HG03558 (cell line): ENCODE measurements around the gene COL5A2.

Source experiments
- ATAC-seq: cut with Tn5 transposase; IDR thresholded peaks from one replicate; pipeline ENCODE4 v1.9.1; 2021; ENCODE audit warnings: moderate number of reproducible peaks; ENCODE audit not compliant: unreplicated experiment; ENCODE audit errors: extremely low read depth

Gene COL5A2

GRCh38 chr2:189179570-189179950 lies at the start of gene COL5A2:
Gene COL5A2 (minus strand): TSS chr2:189179761. CDS start chr2:189179604, 157 bp downstream.
- ATAC-seq = no peak

DNA sequence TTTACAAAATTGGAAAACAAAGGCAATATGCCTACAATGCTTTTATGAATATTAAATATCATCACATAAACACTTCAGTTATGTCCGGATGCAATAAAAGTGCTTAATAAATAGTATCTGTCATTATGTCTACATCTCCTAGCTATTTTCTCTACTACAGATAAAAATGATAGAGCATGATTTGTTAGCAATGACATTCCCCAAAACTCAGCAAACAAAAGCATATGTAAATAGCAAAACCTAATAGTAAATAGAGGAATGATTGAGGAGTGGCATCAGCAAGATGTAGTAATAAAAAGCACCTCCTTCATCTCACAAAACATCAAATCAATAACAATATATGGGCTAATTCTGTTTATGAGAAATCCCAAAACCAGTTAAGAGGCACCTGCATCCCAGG lies 46.5 kb upstream of the COL5A2 start:
- no peak for ATAC-seq

DNA sequence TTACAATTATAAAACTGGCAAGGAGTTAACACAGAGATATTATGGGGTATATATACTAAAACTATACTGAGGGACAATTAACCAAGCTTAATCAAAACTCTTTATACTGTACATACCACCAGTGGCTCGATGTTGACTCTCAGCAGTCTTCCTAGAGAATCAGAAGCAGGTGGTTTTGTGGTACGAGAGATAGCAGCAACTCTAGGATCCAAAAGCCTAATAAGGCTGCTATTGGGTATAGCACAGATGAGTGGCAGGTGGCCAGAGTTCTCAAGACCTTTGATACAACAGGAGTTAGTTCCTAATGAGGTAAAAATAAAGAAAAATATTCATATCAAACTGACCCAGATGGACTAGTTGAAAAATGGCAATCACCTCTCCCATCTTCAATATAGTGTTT lies 45.5 kb upstream of the COL5A2 start:
- no peak for ATAC-seq

- ATAC-seq = no peak
Measured at GRCh38 chr2:189222468-189223105, 43.0 kb upstream of the COL5A2 start.

GRCh38 chr2:189221811-189222467 lies 42.4 kb upstream of the COL5A2 start:
- ATAC-seq = no peak

GRCh38 chr2:189218236-189218635 lies 38.7 kb upstream of the COL5A2 start:
- no peak for ATAC-seq

GRCh38 chr2:189217541-189217940 lies 38.0 kb upstream of the COL5A2 start:
- ATAC-seq = no peak

DNA sequence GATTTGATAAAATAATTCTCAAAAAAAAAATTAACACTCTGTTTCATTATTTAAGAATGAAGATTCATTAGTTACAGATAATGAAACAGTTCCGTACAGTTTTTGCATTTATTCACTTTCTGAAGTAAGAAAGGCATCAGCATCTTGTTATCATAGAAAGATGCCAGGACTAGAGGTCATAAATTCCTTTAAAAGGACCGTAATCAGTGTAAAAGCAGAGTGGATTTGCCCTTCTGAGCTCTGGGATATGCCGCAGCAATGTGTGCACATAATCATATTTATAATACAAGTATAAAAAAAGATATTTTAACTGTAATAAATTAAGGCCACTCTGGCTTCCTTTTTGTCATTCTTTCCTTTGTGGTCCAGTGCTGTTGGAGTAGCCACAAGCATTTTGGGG lies 37.5 kb upstream of the COL5A2 start:
- no peak for ATAC-seq

GRCh38 chr2:189214484-189214883 lies 34.9 kb upstream of the COL5A2 start:
- ATAC-seq = no peak

- no peak for ATAC-seq
Measured at GRCh38 chr2:189213250-189213649, 33.7 kb upstream of the COL5A2 start.

GRCh38 chr2:189210250-189211087 lies 30.9 kb upstream of the COL5A2 start:
- ATAC-seq = no peak

- ATAC-seq = no peak
Measured at GRCh38 chr2:189208254-189208653, 28.7 kb upstream of the COL5A2 start.

DNA sequence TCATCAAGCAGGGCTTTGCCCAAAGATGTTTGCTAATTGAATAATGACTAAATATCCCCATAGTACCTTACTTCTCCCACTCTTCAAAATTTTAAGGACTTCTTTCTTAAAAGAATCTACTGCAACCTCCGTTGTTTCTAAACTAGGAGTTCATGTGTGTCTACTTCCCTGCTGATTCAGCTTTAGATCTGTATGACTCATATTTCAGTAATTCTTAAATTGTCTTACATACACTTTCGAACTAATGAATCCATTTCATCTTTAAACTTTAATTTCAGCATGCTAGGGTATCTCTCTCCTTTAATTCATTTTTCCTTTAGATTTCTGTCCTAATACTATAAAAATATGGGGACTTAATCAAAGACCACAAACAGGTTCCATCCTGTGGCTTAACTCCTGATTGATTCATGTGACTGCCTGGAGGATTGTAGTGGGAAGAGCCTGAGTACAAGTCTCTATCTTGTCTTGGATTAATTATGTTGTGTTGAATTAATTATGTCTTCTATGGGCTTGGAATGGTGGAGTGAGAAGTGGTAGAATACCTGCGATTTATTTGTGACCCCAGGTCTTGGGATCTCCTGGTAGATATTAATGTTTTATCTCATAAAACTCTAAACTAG lies 24.9 kb upstream of the COL5A2 start:
- no peak for ATAC-seq

GRCh38 chr2:189203177-189203799 lies 23.7 kb upstream of the COL5A2 start:
- no peak for ATAC-seq

DNA sequence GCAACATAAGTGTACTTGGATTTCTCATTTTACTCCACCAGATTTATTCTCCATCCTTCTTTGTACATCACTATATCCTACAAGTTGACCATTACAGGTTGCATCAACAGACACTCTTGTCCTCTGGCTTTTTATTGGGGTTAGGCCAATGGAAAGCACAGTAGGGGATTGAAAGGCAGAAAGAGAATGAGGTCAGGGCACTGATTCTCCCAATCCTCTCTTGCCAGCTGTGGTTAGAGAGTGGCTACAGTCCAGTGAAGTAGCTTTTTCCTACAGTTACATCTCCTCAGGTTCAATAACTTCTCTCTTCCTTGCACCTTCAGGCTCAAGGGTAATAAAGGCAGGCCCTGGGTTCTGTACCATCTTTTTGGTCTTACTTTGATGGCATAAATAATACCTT lies 20.2 kb upstream of the COL5A2 start:
- no peak for ATAC-seq

DNA sequence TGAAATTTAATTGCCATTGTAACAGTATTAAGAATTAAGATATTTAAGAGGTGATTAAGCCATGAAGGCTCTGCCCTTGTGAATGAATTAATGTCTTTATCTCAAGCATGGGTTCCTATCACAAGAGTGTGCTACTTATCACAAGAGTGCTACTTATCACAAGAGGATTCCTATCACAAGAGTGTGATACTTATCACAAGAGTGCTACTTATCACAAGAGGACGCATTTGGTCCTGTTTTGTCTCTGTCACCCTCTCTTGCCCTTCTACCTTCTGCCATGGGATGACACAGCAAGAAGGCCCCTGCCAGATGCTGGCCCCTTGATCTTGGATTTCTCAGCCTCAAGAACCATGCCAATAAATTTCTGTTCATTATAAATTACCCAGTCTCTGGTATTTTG lies 13.2 kb upstream of the COL5A2 start:
- no peak for ATAC-seq

DNA sequence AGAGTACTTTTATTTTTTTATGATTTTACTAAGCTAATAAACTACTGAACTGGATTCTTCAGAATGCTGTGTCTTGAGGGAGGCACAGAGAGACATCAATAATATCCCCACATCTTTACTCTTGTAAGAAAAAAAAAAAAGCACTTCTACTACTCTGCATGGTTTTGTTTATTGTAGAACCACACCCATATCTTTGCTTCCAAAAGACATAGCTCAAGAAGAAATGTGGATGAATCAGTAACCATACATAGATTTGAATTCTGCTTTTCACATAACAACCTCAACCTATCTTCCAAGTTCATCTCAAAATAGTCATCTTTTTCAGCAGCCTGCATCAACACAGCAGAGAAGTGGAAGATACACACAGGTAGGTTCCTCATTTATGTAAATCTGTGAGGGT lies 12.2 kb upstream of the COL5A2 start:
- ATAC-seq = no peak

DNA sequence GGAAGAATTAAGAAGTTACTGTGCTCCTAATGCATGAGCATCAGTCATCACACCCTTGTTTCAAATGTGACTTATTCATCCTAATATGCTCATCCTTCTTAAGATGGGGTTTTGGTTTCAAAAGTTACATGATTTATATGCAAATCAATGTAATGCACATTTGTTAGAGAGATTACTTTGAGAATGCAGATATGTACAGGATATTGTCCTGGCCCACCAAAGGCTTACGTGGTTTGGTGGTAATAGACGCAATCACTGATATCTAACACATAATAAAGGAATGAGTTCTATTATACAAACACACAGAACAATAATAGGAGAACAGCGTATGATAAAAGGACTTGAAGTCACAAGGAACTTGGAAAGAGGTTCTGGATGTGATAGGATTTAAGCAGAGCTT lies 11.1 kb upstream of the COL5A2 start:
- no peak for ATAC-seq

DNA sequence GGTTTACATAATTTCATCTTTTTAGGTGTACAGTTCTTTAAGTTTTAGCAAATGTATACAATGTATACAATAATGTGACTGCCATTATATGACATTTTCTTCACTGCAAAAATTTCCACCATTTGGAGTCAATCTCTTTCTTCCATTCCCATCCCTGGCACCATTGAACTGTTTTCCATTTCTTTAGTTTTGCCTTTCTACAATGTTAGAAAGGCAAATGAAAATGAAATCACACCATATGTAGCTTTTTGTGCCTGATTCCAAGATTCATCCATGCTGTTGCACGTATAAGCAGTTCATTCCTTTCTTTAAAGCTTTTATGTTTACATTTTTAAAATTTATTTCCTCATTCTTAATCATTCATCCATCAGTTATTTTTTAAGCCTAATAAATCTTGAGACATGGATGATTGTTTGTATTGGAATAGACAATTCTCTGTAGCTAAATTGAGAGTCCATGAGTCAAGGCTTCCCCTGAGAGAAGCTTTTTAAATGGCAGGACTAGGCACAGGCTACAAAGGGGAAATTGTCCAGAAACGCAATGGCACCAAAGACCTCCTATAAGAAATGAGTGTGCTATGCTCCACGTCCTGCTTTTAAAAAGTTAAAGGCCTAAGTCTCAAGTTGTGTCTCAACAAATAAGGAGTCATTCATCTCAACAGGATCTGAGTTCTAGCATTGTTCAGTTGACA lies 8.7 kb upstream of the COL5A2 start:
- ATAC-seq = no peak

- ATAC-seq = no peak
Measured at GRCh38 chr2:189183170-189183569, 3.6 kb upstream of the COL5A2 start.
